Natural killer cell (primary cell): Measurements from ENCODE around the gene NAA60. TPM values are rescaled to one million over a fixed set of nuclear protein-coding genes. Genes with fewer than 3 reads are reported as not detected.

ENCODE experiments used
- ATAC-seq, 3 donors: fragments of 150-1000 bp in 2 of 3; fragments of 200-7000 bp in 1 of 3; cut with Tn5 transposase; 1 replicate in 1 of 3; 2 replicates in 2 of 3; pipeline ENCODE4 v1.10.0; 2021; ENCODE audit warnings: mild to moderate bottlenecking in 2 of 3, moderate library complexity in 2 of 3
- DNase-seq, 2 donors: peaks; one replicate each; pipeline versions ENCODE4 v3.0.0 to v3.0.0-alpha.2; 2013 to 2021; ENCODE audit warnings: mixed read lengths in 1 of 2
- H3K27ac ChIP-seq: one replicate; pipeline ENCODE4 v1.5.1; 2013; ENCODE audit warnings: mild to moderate bottlenecking, low read length
- H3K27me3 ChIP-seq: one replicate; pipeline ENCODE4 v1.6.1; 2013; ENCODE audit warnings: low read length; ENCODE audit not compliant: control insufficient read depth, insufficient read depth
- H3K36me3 ChIP-seq: one replicate; pipeline ENCODE4 v1.6.1; 2013; ENCODE audit warnings: low read length; ENCODE audit not compliant: control insufficient read depth, insufficient read depth
- H3K4me1 ChIP-seq: one replicate; pipeline ENCODE4 v1.6.1; 2013; ENCODE audit warnings: low read length; ENCODE audit not compliant: control insufficient read depth, insufficient read depth
- H3K4me3 ChIP-seq: one replicate; pipeline ENCODE4 v1.5.1; 2013; ENCODE audit warnings: low read length
- H3K9me3 ChIP-seq: one replicate; pipeline ENCODE4 v1.6.1; 2013; ENCODE audit warnings: low read length; ENCODE audit not compliant: control insufficient read depth, insufficient read depth
- H3K27ac Mint-ChIP-seq, 2 donors: one replicate each; pipeline ENCODE4 v1.8.0; 2022; ENCODE audit warnings: mild to moderate bottlenecking in 2 of 2, mixed read lengths in 2 of 2, moderate library complexity in 1 of 2
- H3K27me3 Mint-ChIP-seq, 2 donors: one replicate each; pipeline ENCODE4 v1.8.0; 2022; ENCODE audit warnings: low read depth in 2 of 2, mixed read lengths in 2 of 2
- H3K36me3 Mint-ChIP-seq: one replicate; pipeline ENCODE4 v1.8.0; 2022; ENCODE audit warnings: mixed read lengths
- H3K4me1 Mint-ChIP-seq, 2 donors: one replicate each; pipeline ENCODE4 v1.8.0; 2022; ENCODE audit warnings: mixed read lengths in 2 of 2
- H3K4me3 Mint-ChIP-seq: one replicate; pipeline ENCODE4 v1.8.0; 2022; ENCODE audit warnings: mild to moderate bottlenecking, moderate library complexity, mixed read lengths
- H3K9me3 Mint-ChIP-seq, 2 donors: one replicate each; pipeline ENCODE4 v1.8.0; 2022; ENCODE audit warnings: mixed read lengths in 2 of 2
- WGBS: methylation state at CpG from one replicate; pipeline ENCODE4 v1.1.7; 2013; ENCODE audit warnings: missing lambda C conversion rate; ENCODE audit not compliant: insufficient coverage; 5-methylcytosine and 5-hydroxymethylcytosine counted together
- intact Hi-C: fragments of 100-400 bp; cut with micrococcal nuclease; formaldehyde crosslinking; loops from one replicate; pipeline ENCODE4 v1.14.2; 2022
- total RNA-seq, 4 donors: library from RNA; stranded (reverse); fragments of 120-200 nt in 1 of 4; gene quantifications; one replicate each; pipeline versions ENCODE4 v1.2.3 to v1.2.4, GENCODE V29; 2013 to 2022
- TF ChIP-seq, protein P1 (sequence below): fragments of 200-600 bp; IDR thresholded peaks from one replicate; pipeline ENCODE4 v1.8.0; 2022; ENCODE audit warnings: antibody characterized with exemption

NAA60 gene
- 10 to 100 TPM; 45.1 to 69.0 (median 58.9) TPM for total RNA-seq
- total RNA-seq (2013), result 23.3 TPM

DNA sequence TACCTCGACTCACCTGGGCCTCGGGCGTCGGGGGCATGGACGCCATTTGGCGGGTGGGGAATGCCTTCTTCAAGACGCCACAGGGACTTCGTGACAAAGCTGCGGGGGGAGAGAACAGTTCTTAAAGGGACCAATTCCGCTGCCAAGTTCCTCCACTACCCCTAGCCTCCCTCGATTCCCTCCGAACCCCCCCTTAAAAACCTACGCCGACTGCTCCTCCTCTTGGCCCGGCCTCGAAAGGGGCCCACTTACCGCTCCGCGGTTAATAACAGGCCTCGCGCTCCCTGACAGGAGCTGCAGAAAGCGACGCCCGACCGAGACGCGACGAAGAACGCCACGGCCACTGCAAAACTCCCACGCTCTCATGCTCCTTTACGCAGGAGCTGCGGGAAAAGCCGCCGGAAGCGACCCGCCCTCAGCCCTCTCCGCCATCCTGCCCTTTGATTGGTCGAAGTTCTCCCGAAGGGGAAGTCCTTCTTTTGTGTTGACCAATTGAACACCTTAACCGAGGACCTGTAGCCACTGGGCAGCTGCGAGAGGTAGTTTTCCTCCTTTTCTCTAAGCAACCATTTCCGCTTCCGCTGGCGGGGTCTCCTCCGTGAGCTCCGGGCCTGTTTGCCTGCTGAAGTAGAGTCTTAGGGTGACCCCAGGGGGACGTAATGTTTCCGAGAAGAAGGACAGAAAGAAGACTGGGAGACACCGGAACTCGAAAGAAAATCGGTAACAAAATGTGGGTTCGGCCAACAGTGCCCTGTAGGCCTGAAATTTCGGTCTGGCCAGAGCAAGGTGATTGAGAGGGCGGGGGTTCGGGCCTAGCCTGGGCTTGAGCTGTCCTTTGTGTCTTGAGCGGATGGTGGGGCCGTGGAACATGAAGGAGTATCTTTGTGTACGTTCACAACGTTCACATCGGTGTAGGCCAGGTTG lies at the start of gene NAA60, which contains the start of gene ZNF597:
Gene NAA60, plus strand, starts transcription at position 573 of the 924 bp plus-strand sequence. CDS start 32,548 bp downstream, outside the sequence.
Gene ZNF597, minus strand, starts transcription at position 397 of the 924 bp plus-strand sequence. Its CDS starts 351 bp downstream, at position 46.
- Mint-ChIP-seq H3K9me3 (peaks cover 0 to 7% of the 10 kb centered on the region in 2 donors), H3K27me3 (peaks cover 4 to 6% of the 10 kb centered on the region in 2 donors), H3K27ac (peak within 1 kb of the TSS; percentile 93 to 94), H3K4me3 (peak within 1 kb of the TSS; percentile 99), H3K4me1 (peaks cover 14 to 18% of the 10 kb centered on the region in 2 donors), H3K36me3 (peaks cover 8% of the 10 kb centered on the region)
- TF ChIP-seq, protein P1, sequence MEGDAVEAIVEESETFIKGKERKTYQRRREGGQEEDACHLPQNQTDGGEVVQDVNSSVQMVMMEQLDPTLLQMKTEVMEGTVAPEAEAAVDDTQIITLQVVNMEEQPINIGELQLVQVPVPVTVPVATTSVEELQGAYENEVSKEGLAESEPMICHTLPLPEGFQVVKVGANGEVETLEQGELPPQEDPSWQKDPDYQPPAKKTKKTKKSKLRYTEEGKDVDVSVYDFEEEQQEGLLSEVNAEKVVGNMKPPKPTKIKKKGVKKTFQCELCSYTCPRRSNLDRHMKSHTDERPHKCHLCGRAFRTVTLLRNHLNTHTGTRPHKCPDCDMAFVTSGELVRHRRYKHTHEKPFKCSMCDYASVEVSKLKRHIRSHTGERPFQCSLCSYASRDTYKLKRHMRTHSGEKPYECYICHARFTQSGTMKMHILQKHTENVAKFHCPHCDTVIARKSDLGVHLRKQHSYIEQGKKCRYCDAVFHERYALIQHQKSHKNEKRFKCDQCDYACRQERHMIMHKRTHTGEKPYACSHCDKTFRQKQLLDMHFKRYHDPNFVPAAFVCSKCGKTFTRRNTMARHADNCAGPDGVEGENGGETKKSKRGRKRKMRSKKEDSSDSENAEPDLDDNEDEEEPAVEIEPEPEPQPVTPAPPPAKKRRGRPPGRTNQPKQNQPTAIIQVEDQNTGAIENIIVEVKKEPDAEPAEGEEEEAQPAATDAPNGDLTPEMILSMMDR, result no peak
- Histone ChIP-seq H3K9me3 (no peaks in the 10 kb centered on the region), H3K4me3 (peak within 1 kb of the TSS; percentile 77), H3K27me3 (no peaks in the 10 kb centered on the region), H3K4me1 (peaks cover 13% of the 10 kb centered on the region), H3K36me3 (peaks cover 3% of the 10 kb centered on the region), H3K27ac (peak within 1 kb of the TSS; percentile 79)
- intact Hi-C loops, result no loop called here
- WGBS, result 41% methylated on average over 61 of the region's 61 CpGs
- ATAC-seq (peak; percentile 88 to 97 (median 90)), DNase-seq (peak; percentile 63 to 90)

DNA sequence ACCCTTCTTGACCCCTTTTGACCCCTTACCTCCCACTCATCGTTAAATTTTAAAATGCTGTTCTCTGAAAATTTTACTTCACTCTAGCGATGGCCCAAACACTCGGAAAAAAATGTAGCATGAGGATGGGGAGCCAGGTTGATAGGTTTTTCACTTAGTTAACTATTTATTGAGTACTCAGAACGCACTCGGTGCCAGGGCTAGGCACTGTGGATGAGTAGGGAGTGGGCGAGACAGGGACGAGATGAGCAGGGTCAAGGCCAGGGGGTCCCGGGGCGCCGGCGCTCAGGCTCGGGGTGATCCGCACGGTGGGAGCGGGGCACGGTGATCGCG lies 43.1 kb upstream of the NAA60 start:
- peaks cover 24% of the 10 kb centered on the region for H3K36me3 Mint-ChIP-seq
- Histone ChIP-seq H3K36me3 (peaks cover 19% of the 10 kb centered on the region), H3K27me3 (no peaks in the 10 kb centered on the region), H3K27ac (peak overlapping the region; percentile 74), H3K4me1 (peaks cover 19% of the 10 kb centered on the region), H3K9me3 (no peaks in the 10 kb centered on the region), H3K4me3 (peak overlapping the region; percentile 68)
- WGBS, result 0% methylated on average over 18 of the region's 18 CpGs
- H3K9me3 Mint-ChIP-seq, result peaks cover 0 to 3% of the 10 kb centered on the region in 2 donors
- TF ChIP-seq, protein P1, result no peak
- intact Hi-C loops, result no loop called here
- peaks cover 45 to 52% of the 10 kb centered on the region in 2 donors for H3K4me1 Mint-ChIP-seq
- no peak for DNase-seq
- H3K27me3 Mint-ChIP-seq, result no peaks in the 10 kb centered on the region
- H3K27ac Mint-ChIP-seq, result peak overlapping the region; percentile 87 to 90
- peak overlapping the region; percentile 95 for H3K4me3 Mint-ChIP-seq
- peak in 1 of 3 donors; percentile 28 for ATAC-seq

DNA sequence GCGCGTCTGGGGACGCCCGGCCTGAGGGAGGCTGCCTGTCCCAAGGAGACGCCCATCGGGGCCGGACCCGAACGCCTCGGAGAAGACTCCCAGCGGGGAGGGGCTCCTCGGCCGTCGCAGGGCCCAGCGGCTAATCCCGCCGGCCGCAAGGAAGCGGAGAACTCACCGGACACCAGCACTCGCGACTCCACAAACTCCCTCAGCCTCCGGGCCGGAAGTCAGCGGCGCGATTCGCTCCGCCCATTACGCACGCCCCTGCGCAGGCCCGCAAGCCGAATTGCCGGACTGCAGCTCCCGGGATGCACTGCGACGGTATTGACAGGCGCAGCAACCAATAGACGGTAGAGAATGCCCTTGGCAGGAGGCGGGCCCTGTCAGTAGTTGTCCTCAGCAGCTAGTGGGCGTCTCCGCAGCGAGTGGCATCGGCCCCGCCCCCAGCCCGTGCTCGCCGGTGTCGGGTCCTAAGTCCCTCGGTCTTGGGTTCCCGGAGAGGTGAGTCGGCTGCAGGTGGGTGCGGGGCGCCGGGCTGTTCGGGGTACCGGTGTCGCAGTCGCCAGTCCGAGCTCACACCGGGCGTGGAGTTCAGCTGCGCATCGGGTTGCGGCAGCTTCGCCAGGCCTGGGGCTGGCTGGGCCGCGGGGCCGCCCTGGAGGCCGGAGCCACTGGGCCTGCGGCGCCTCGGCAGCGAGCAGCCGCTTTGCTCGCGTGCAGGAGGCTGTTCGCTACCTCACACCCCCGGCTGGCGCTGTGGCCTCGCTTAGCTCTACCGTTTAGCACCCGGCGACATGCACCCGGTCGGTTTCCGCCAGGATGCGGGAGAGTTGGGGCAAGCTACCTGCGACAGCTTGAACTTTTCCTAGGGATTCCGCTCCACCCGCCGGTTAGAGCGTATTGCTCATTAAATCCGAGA lies 42.4 kb upstream of the NAA60 start, which contains the start of the genes ZNF174 and ZSCAN32:
Gene ZNF174, plus strand, starts transcription at position 437 of the 910 bp plus-strand sequence. CDS start 790 bp downstream, outside the sequence.
Gene ZSCAN32, minus strand, starts transcription at position 226 of the 910 bp plus-strand sequence. CDS start 3,447 bp downstream, outside the sequence.
- Histone ChIP-seq H3K4me1 (peaks cover 19% of the 10 kb centered on the region), H3K27ac (peak within 1 kb of the TSS; percentile 74), H3K36me3 (peaks cover 20% of the 10 kb centered on the region), H3K9me3 (no peaks in the 10 kb centered on the region), H3K4me3 (peak within 1 kb of the TSS; percentile 68), H3K27me3 (no peaks in the 10 kb centered on the region)
- Mint-ChIP-seq H3K36me3 (peaks cover 24% of the 10 kb centered on the region), H3K4me1 (peaks cover 41 to 48% of the 10 kb centered on the region in 2 donors), H3K27ac (peak within 1 kb of the TSS; percentile 87 to 90), H3K27me3 (no peaks in the 10 kb centered on the region), H3K9me3 (peaks cover 0 to 4% of the 10 kb centered on the region in 2 donors), H3K4me3 (peak within 1 kb of the TSS; percentile 95)
- TF ChIP-seq, protein P1, result no peak
- peak; percentile 96 to 99 (median 97) for ATAC-seq
- under 1% methylated on average over 94 of the region's 95 CpGs for WGBS
- DNase-seq, result peak; percentile 98 to 99
- intact Hi-C loops, result loop anchor here (1.0 kb wide), 3 partner anchors 56 to 118 kb away; partner anchors contain the start of gene ZNF263
